ENCODE measurements around the gene MSI2. TPM values are rescaled to one million over a fixed set of nuclear protein-coding genes. Genes with fewer than 3 reads are reported as not detected.

The MSI2 gene
- total and polyA plus RNA-seq, 2 experiments from 2014 or later: 4.3 to 17.9 TPM

DNA sequence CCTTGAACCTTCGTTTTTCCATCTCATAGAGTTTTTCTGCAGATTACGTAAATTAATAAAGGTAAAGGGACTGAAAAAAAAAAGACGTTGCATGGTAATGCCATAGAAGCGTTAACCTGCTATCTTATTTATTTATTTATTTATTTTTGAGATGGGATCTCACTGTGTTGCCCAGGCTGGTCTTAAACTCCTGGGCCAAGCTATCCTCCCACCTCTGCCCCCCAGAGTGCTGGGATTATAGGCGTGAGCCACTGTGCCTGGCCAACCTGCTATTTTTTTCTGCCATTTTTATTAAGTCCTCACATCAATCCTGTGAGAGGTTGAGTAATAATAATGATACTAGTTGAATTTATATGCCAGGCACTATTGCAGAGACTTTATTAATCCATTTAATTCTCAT, 7.9 kb downstream of the MSI2 start:
- H3K4me2 ChIP-seq (ENCODE audit: unreplicated experiment): no peak overlapping the region
- in situ Hi-C loops (cut with MboI): no loop called here
- no peaks in the 10 kb centered on the region for H3K9me3 ChIP-seq (ENCODE audit: low read depth)
- no peak overlapping the region for H3K9ac ChIP-seq
- H2AFZ ChIP-seq: no peak overlapping the region
- no peak for DNase-seq
- H3K27me3 ChIP-seq (replicated peaks; ENCODE audit: insufficient read depth): no peaks in the 10 kb centered on the region
- WGBS, 2 experiments (ENCODE audit: low coverage in 1 of 2, low lambda C conversion rate in 2 of 2, missing lambda C conversion rate in 2 of 2): 89 to 92% methylated on average over 5 of the region's 5 CpGs
- no peaks in the 10 kb centered on the region for H3F3A ChIP-seq (ENCODE audit: insufficient read depth)
- TF ChIP-seq EZH2phosphoT487 (IDR thresholded peaks at IDR 0.05; ENCODE audit: insufficient read depth, low read depth): no peak
- H3K36me3 ChIP-seq (ENCODE audit: low read depth): no peaks in the 10 kb centered on the region; the same call in 1 of the 2 replicates
- no peaks in the 10 kb centered on the region for H3K4me1 ChIP-seq (ENCODE audit: insufficient read depth)
- H3K9me2 ChIP-seq (ENCODE audit: insufficient read depth): no peaks in the 10 kb centered on the region
- H3K4me3 ChIP-seq: no peak overlapping the region
- no peaks in the 10 kb centered on the region for H4K20me1 ChIP-seq (ENCODE audit: insufficient read depth)
- no peaks in the 10 kb centered on the region for H3K79me2 ChIP-seq (ENCODE audit: insufficient read depth)
- no peak overlapping the region for H3K27ac ChIP-seq

GRCh38 chr17:57264776-57265175, 8.5 kb downstream of the MSI2 start:
- no peaks in the 10 kb centered on the region for H3K4me1 ChIP-seq (ENCODE audit: insufficient read depth)
- H4K20me1 ChIP-seq (ENCODE audit: insufficient read depth): no peaks in the 10 kb centered on the region
- DNase-seq: no peak
- no peaks in the 10 kb centered on the region for H3K79me2 ChIP-seq (ENCODE audit: insufficient read depth)
- no peak overlapping the region for H3K27ac ChIP-seq
- no peak overlapping the region for H2AFZ ChIP-seq
- H3K9ac ChIP-seq: no peak overlapping the region
- no peaks in the 10 kb centered on the region; the same call in 1 of the 2 replicates for H3K36me3 ChIP-seq (ENCODE audit: low read depth)
- no peaks in the 10 kb centered on the region for H3F3A ChIP-seq (ENCODE audit: insufficient read depth)
- H3K4me3 ChIP-seq: no peak overlapping the region
- in situ Hi-C loops (cut with MboI): no loop called here
- no peak overlapping the region for H3K4me2 ChIP-seq (ENCODE audit: unreplicated experiment)
- H3K27me3 ChIP-seq (replicated peaks; ENCODE audit: insufficient read depth): no peaks in the 10 kb centered on the region
- no peak for TF ChIP-seq EZH2 (IDR thresholded peaks at IDR 0.05; ENCODE audit: insufficient read depth, poor library complexity, severe bottlenecking)
- TF ChIP-seq EZH2phosphoT487 (IDR thresholded peaks at IDR 0.05; ENCODE audit: insufficient read depth, low read depth): no peak
- H3K9me2 ChIP-seq (ENCODE audit: insufficient read depth): no peaks in the 10 kb centered on the region
- no peaks in the 10 kb centered on the region for H3K9me3 ChIP-seq (ENCODE audit: low read depth)
- WGBS, 2 experiments (ENCODE audit: low coverage in 1 of 2, low lambda C conversion rate in 2 of 2, missing lambda C conversion rate in 2 of 2): 94 to 99% methylated on average over 7 of the region's 7 CpGs

- 94 to 97% methylated on average over 14 of the region's 14 CpGs for WGBS, 2 experiments (ENCODE audit: low coverage in 1 of 2, low lambda C conversion rate in 2 of 2, missing lambda C conversion rate in 2 of 2)
- DNase-seq: no peak
- Histone ChIP-seq H3K9ac (no peak overlapping the region), H3K9me3 (ENCODE audit: low read depth) (no peaks in the 10 kb centered on the region), H4K20me1 (ENCODE audit: insufficient read depth) (no peaks in the 10 kb centered on the region), H3K27me3 (replicated peaks; ENCODE audit: insufficient read depth) (no peaks in the 10 kb centered on the region), H3K4me1 (ENCODE audit: insufficient read depth) (no peaks in the 10 kb centered on the region), H3K36me3 (ENCODE audit: low read depth) (no peaks in the 10 kb centered on the region; the same call in 1 of the 2 replicates), H3K9me2 (ENCODE audit: insufficient read depth) (no peaks in the 10 kb centered on the region), H2AFZ (no peak overlapping the region), H3K79me2 (ENCODE audit: insufficient read depth) (no peaks in the 10 kb centered on the region), H3K4me3 (no peak overlapping the region), H3K27ac (no peak overlapping the region), H3K4me2 (ENCODE audit: unreplicated experiment) (no peak overlapping the region), H3F3A (ENCODE audit: insufficient read depth) (no peaks in the 10 kb centered on the region)
- TF ChIP-seq EZH2phosphoT487 (IDR thresholded peaks at IDR 0.05; ENCODE audit: insufficient read depth, low read depth) (no peak), EZH2 (IDR thresholded peaks at IDR 0.05; ENCODE audit: insufficient read depth, poor library complexity, severe bottlenecking) (no peak)
- in situ Hi-C loops (cut with MboI): no loop called here
Observed at GRCh38 chr17:57266902-57267311, 10.6 kb downstream of the MSI2 start.

DNA sequence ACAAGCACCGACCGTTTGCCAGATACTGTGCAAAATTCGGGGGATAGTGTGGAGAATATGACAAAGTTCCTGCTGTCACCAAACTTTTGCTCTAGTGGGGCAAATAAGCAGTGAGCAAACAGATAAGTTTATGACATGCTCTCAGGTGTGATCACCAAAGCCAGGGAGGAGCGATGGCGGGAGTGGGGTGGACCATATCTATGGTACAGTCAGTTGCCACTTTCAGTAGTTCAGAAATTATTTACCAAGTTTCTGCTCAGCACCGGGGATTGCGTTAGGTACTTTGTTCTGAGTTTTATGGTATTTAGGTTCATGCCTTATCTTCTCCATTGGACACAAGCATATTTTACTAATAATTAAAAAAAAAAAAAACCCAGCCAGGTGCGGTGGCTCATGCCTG, 11.9 kb downstream of the MSI2 start:
- in situ Hi-C loops (cut with MboI): no loop called here
- Histone ChIP-seq H4K20me1 (ENCODE audit: insufficient read depth) (no peaks in the 10 kb centered on the region), H3K4me2 (ENCODE audit: unreplicated experiment) (no peak overlapping the region), H3K79me2 (ENCODE audit: insufficient read depth) (no peaks in the 10 kb centered on the region), H3K9me2 (ENCODE audit: insufficient read depth) (no peaks in the 10 kb centered on the region), H3K4me1 (ENCODE audit: insufficient read depth) (no peaks in the 10 kb centered on the region), H2AFZ (no peak overlapping the region), H3K36me3 (ENCODE audit: low read depth) (no peaks in the 10 kb centered on the region; the same call in 1 of the 2 replicates), H3K27me3 (replicated peaks; ENCODE audit: insufficient read depth) (no peaks in the 10 kb centered on the region), H3K9me3 (ENCODE audit: low read depth) (no peaks in the 10 kb centered on the region), H3K27ac (no peak overlapping the region), H3K9ac (no peak overlapping the region), H3K4me3 (no peak overlapping the region), H3F3A (ENCODE audit: insufficient read depth) (no peaks in the 10 kb centered on the region)
- TF ChIP-seq EZH2 (IDR thresholded peaks at IDR 0.05; ENCODE audit: insufficient read depth, poor library complexity, severe bottlenecking) (no peak), EZH2phosphoT487 (IDR thresholded peaks at IDR 0.05; ENCODE audit: insufficient read depth, low read depth) (no peak)
- 86 to 90% methylated on average over 8 of the region's 8 CpGs for WGBS, 2 experiments (ENCODE audit: low coverage in 1 of 2, low lambda C conversion rate in 2 of 2, missing lambda C conversion rate in 2 of 2)
- no peak for DNase-seq

- Histone ChIP-seq H3K36me3 (ENCODE audit: low read depth) (no peaks in the 10 kb centered on the region; the same call in 1 of the 2 replicates), H3K27ac (no peak overlapping the region), H4K20me1 (ENCODE audit: insufficient read depth) (no peaks in the 10 kb centered on the region), H3K4me2 (ENCODE audit: unreplicated experiment) (no peak overlapping the region), H3K27me3 (replicated peaks; ENCODE audit: insufficient read depth) (no peaks in the 10 kb centered on the region), H3K9ac (no peak overlapping the region), H3F3A (ENCODE audit: insufficient read depth) (no peaks in the 10 kb centered on the region), H3K4me3 (no peak overlapping the region), H3K9me3 (ENCODE audit: low read depth) (no peaks in the 10 kb centered on the region), H2AFZ (no peak overlapping the region), H3K79me2 (ENCODE audit: insufficient read depth) (no peaks in the 10 kb centered on the region), H3K4me1 (ENCODE audit: insufficient read depth) (no peaks in the 10 kb centered on the region), H3K9me2 (ENCODE audit: insufficient read depth) (no peaks in the 10 kb centered on the region)
- in situ Hi-C loops (cut with MboI): no loop called here
- WGBS, 2 experiments (ENCODE audit: low coverage in 1 of 2, low lambda C conversion rate in 2 of 2, missing lambda C conversion rate in 2 of 2): 94 to 100% methylated on average over 3 of the region's 3 CpGs
- no peak for TF ChIP-seq EZH2phosphoT487 (IDR thresholded peaks at IDR 0.05; ENCODE audit: insufficient read depth, low read depth)
- TF ChIP-seq EZH2 (IDR thresholded peaks at IDR 0.05; ENCODE audit: insufficient read depth, poor library complexity, severe bottlenecking): no peak
- no peak for DNase-seq
Observed at GRCh38 chr17:57269052-57269451, 12.7 kb downstream of the MSI2 start.

Data from GM23248 (cell line).